Measurements from ENCODE around the gene C5orf52.
"Not testable (repeated sequence)": the region's sequence is repeated elsewhere in the genome, so short reads cannot be mapped to it uniquely, and the experiment has no call there.

C5orf52 gene

GRCh38 chr5:157679801-157680200 is 8.5 kb downstream of the C5orf52 start:
- DNase-seq, result no peak

GRCh38 chr5:157680239-157680638 is 8.9 kb downstream of the C5orf52 start:
- DNase-seq, result no peak

DNA sequence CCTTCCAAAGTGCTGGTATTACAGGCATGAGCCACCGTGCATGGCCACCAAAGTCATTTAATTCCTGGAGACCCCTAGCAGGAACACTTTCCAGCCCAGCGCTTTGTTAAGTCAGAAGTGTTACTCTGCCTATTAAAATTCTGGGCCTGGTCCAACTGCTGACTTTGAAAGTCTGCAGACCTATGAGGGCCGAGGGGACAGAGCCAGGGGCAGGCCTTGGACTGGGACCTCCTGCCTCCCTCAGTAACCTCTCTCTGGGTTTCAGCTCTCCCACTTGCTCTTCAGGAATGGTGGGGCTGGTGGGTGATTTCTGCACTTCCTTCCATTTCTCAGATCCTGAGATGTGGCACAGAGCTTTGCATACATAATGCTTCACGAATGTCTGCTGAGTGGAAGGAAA is 9.7 kb downstream of the C5orf52 start:
- no peak for DNase-seq

DNA sequence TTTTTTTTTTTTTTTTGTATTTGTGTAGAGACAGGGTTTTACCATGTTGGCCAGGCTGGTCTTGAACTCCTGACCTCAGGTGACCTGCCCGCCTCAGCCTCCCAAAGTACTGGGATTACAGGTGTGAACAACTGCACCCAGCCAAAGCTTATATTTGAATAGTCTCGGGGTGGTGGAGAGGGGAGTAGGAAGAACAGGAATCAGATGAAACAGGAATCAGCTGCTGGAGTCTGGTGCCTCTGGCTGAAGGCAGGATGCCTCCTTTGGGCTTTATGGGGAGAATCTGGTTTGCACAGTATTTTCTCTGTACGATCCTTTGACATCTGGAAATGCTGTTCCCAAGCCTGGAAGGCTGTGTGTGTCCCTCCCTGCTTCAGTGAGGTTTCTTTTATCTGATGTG is 10.9 kb downstream of the C5orf52 start:
- no peak for DNase-seq

DNA sequence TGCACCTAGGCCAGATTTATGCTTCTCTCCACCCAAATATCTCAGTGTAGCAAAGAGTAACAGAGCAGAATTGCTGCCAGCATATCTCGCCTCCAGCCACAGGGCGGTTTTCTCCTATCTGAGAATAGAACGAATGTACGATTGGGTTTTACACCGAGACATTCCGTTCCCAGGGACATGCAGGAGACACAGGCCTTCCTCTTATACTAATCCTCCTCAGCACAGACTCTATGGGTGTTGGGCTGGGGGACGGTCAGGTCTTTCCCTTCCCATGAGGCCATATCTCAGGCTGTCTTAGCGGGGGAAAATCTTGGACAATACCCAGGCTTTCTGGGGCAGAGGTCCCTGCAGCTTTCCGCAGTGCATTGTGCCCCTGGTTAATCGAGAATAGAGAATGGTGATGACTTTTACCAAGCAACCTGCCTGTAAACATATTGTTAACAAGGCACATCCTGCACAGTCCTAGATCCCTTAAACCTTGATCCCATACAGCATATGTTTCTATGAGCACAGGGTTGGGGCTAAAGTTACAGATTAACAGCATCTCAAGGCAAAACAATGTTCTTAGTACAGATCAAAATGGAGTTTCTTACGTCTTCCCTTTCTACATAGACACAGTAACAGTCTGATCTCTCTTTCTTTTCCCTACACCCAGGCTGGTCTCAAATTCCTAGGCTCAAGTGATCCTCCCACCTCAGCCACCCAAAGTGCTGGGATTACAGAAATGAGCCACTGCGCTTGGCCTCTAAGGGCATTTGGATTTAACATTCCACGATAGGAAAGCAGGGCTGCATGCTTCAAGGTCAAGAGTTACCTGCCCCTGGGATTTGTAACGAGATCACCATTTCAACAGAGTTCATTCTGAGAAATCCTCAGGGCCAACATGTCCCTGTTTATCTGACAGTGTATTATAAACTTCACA is 15.2 kb downstream of the C5orf52 start:
- not testable (repeated sequence) for DNase-seq

DNA sequence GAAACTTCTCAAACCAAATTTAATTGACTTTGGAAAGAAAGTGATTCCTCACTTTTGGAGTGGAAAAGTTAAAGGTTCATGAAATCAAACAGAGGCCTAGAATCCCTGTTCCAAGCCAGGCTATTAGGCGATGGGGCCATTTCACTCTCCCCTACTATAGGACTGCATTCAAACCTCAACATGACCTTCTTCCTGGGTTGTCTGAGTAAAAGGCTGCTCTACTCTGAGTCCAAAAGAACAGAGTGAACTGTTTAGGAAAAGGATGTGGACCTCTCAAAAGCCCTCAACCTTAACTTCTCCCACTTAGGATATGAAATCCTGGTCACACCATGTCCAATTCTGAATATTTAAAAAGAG is 15.8 kb downstream of the C5orf52 start:
- no peak for DNase-seq

DNA sequence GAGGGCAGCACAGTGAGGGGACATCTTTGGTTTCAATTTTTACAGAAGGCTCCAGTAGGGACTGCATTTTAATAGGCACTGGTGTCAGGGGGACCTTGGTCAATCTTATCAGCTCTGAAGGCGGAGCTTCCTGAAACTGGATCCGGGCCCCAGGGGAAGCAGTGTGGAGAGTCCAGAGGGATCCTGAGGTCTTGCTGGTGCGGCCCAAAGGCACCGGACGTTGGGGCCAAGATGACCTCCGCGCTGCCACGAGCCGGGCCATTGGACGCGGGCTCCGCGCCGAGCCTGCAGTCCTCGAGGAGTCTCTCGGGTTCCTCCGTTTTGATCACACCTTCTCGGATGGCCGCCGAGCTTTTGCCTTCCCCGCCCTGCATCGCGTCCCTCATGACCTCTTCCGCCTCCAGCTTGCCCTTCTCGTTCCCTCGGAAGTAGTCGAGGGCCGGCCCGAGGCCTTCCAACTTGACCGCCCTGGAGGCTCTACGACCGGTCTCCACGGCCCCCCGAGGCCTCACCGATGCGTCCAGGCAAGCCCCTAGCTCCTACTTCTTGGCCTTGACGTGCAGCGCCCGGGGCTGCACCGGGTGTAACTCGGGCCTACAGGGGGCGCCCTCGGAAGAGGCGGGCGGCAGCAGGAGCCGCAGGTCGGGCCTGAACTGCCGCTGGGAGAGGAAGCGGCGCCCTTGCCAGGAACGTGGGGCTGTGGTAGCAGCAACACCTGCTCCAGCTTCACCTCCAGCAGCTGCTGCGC is 18.8 kb downstream of the C5orf52 start:
- DNase-seq, result no peak

DNA sequence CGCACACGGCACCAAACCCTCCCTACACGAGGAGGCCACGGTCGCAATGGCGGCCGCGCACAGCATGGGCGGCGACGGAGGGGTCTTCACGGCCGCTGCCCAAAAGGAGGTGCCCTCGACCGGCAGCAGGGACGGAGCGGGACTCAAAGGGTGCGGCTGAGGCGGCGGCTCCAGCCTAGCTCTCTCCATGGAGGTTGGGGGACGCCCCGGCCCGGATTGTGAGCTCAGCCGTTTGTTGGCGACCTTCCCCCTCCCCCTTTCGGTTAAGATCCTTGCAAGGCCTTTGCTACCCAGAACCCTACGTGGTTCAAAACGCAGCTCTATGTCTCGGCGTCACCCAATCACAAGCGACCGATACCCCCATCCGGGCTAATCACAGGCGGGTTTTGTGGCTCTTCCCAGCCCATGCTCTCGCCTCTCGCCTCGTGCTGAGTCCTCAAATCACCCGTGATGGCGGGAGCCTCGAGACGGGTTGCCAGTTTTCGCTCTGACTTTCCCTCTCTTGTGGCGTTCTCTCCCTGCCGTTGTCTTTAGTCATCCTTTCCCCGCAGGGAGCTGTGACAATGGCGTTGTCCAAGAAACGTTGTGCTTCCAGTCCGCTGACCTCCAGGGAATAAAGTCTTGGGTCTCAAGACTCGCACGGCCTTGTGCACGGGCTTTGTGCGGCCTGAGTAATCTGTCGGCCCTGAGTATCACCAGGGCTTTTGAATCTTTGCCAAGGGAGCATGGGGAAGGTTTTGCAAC is 19.5 kb downstream of the C5orf52 start:
- DNase-seq, result no peak

GRCh38 chr5:157693816-157694215 is 22.5 kb downstream of the C5orf52 start:
- not testable (repeated sequence) for DNase-seq

DNA sequence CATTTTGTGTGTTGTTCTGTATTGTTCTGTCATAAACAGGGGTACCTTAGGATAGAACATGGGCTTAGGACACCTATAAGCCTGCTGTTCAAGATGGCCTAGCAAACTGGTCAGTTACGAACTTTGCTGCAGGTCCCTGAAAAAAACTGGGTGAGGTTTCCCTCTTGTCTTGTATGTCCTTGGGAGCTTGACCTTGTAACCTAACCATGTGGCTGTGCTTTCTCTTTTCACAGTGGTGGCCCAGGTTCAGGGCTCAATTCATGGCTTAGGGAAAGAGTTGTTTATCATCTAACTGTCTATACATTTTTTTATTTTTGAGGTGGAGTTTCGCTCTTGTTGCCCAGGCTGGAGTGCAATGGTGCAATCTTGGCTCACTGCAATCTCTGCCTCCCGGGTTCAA is 24.8 kb downstream of the C5orf52 start:
- DNase-seq, result not testable (repeated sequence)

GRCh38 chr5:157698674-157699073 is 27.3 kb downstream of the C5orf52 start:
- not testable (repeated sequence) for DNase-seq

GRCh38 chr5:157703736-157704135 is 32.4 kb downstream of the C5orf52 start:
- DNase-seq, result no peak

DNA sequence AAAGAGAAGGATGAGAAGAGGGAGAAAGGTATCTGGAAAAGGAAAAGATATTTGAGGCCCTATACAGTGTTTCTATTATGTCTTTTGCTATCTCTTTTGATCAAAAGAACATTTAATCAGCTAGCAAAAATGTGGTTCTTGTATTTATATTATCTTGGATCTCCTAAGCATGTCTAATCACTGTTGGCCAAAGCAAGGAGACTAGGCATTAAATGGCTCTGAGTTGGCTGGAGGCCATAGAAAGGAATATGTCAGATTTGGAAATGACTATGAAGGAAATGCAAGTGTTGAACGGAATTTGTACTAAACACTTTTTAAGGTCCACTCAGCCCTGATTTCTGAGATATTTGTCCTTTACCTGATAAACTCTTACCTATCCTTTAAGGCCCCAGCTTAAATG is 37.5 kb downstream of the C5orf52 start:
- DNase-seq, result no peak

GRCh38 chr5:157709346-157709745 is 38.0 kb downstream of the C5orf52 start:
- no peak for DNase-seq

GRCh38 chr5:157710431-157710830 is 39.1 kb downstream of the C5orf52 start:
- DNase-seq, result no peak

- peak; percentile 30 for DNase-seq
Observed at GRCh38 chr5:157710882-157711281, 39.5 kb downstream of the C5orf52 start.

GRCh38 chr5:157713830-157714595 is 42.7 kb downstream of the C5orf52 start:
- no peak for DNase-seq

DNA sequence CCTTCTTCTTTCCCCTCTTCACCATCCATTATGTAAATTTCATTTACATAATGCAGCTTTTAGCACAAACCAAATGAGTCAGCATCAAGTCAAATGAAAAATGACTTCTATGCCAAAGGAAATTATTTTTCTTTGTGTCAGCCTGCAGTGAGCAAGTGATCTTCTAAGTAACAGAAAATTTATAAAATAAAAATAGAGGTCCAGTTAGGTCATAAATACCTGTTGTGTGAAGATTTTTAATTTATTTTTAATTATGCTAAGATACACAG is 43.2 kb downstream of the C5orf52 start:
- DNase-seq, result no peak

GRCh38 chr5:157718519-157718918 is 47.2 kb downstream of the C5orf52 start:
- DNase-seq, result peak; percentile 45

GRCh38 chr5:157719245-157719644 is 47.9 kb downstream of the C5orf52 start:
- DNase-seq, result no peak

- no peak for DNase-seq
Observed at GRCh38 chr5:157721159-157721558, 49.8 kb downstream of the C5orf52 start.

DNA sequence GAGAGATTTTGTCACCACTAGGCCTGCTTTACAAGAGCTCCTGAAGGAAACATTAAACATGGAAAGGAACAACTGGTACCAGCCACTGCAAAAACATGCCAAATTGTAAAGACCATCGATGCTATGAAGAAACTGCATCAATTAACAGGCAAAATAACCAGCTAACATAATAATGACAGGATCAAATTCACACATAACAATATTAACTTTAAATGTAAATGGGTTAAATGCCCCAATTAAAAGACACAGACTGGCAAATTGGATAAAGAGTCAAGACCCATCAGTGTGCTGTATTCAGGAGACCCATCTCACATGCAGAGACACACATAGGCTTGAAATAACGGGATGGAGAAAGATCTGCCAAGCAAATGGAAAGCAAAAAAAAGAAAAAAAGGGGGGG is 51.6 kb downstream of the C5orf52 start:
- DNase-seq, result not testable (repeated sequence)

DNA sequence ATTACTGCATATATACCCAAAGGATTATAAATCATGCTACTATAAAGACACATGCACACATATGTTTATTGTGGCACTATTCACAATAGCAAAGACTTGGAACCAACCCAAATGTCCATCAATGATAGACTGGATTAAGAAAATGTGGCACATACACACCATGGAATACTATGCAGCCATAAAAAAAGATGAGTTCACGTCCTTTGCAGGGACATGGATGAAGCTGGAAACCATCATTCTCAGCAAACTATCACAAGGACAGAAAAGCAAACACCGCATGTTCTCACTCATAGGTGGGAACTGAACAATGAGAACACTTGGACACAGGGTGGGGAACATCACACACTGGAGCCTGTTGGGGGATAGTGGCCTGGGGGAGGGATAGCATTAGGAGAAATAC is 55.3 kb downstream of the C5orf52 start:
- not testable (repeated sequence) for DNase-seq
